H9 (cell line): ENCODE measurements around the gene PIEZO2. TPM values are rescaled to one million over a fixed set of nuclear protein-coding genes. Genes with fewer than 3 reads are reported as not detected.

Experiments
- DNase-seq: peaks from one replicate; pipeline ENCODE4 v3.0.0-alpha.2; 2017
- H2AFZ ChIP-seq: one replicate; pipeline ENCODE4 v1.6.1; 2013; ENCODE audit warnings: mild to moderate bottlenecking, low read length, control low read depth, moderate library complexity
- H2AK5ac ChIP-seq: 2 replicates; pipeline ENCODE4 v1.6.1; 2013; ENCODE audit warnings: low read length, control low read depth, mixed read lengths; ENCODE audit not compliant: insufficient read length
- H2BK120ac ChIP-seq: one replicate; pipeline ENCODE4 v1.6.1; 2013; ENCODE audit warnings: low read depth, mild to moderate bottlenecking, low read length, control low read depth, inconsistent platforms; ENCODE audit not compliant: poor library complexity, severe bottlenecking
- H2BK12ac ChIP-seq: 2 replicates; pipeline ENCODE4 v1.6.1; 2013; ENCODE audit warnings: low read length, control low read depth, mixed read lengths, low read depth; ENCODE audit not compliant: insufficient read length
- H2BK15ac ChIP-seq: 2 replicates; pipeline ENCODE4 v1.6.1; 2013; ENCODE audit warnings: low read depth, low read length, control low read depth
- H2BK20ac ChIP-seq: one replicate; pipeline ENCODE4 v1.6.1; 2013; ENCODE audit warnings: low read depth, mild to moderate bottlenecking, low read length, control low read depth, inconsistent platforms; ENCODE audit not compliant: poor library complexity, severe bottlenecking
- H2BK5ac ChIP-seq: 2 replicates; pipeline ENCODE4 v1.6.1; 2013; ENCODE audit warnings: low read length, control low read depth, mixed read lengths; ENCODE audit not compliant: insufficient read length
- H3K14ac ChIP-seq: 2 replicates; pipeline ENCODE4 v1.6.1; 2013; ENCODE audit warnings: low read length, control low read depth; ENCODE audit not compliant: insufficient read depth
- H3K18ac ChIP-seq: 2 replicates; pipeline ENCODE4 v1.6.1; 2013; ENCODE audit warnings: low read depth, mild to moderate bottlenecking, mixed read lengths, low read length, control low read depth; ENCODE audit not compliant: insufficient read length
- H3K23ac ChIP-seq: 2 replicates; pipeline ENCODE4 v1.6.1; 2013; ENCODE audit warnings: low read length, control low read depth, mixed read lengths, low read depth; ENCODE audit not compliant: insufficient read length
- H3K23me2 ChIP-seq: 2 replicates; pipeline ENCODE4 v1.6.1; 2013; ENCODE audit warnings: low read depth, mild to moderate bottlenecking, mixed read lengths, low read length, control low read depth; ENCODE audit not compliant: insufficient read length, poor library complexity, severe bottlenecking
- H3K27ac ChIP-seq: 2 replicates; pipeline ENCODE4 v1.5.1; 2013; ENCODE audit warnings: low read length, control low read depth, mixed read lengths, low read depth; ENCODE audit not compliant: insufficient read length
- H3K27me3 ChIP-seq: 2 replicates; pipeline ENCODE4 v1.6.1; 2013; ENCODE audit warnings: low read length, control low read depth, inconsistent platforms; ENCODE audit not compliant: insufficient read depth
- H3K4ac ChIP-seq: 2 replicates; pipeline ENCODE4 v1.6.1; 2013; ENCODE audit warnings: low read depth, mild to moderate bottlenecking, control low read depth, inconsistent platforms, low read length, moderate library complexity
- H3K4me1 ChIP-seq: 2 replicates; pipeline ENCODE4 v1.6.1; 2013; ENCODE audit warnings: low read length, control low read depth, inconsistent platforms; ENCODE audit not compliant: insufficient read depth
- H3K4me2 ChIP-seq: 2 replicates; pipeline ENCODE4 v1.6.1; 2013; ENCODE audit warnings: low read length, control low read depth, mixed read lengths; ENCODE audit not compliant: insufficient read length, insufficient read depth
- H3K56ac ChIP-seq: 2 replicates; pipeline ENCODE4 v1.6.1; 2013; ENCODE audit warnings: low read depth, mild to moderate bottlenecking, mixed read lengths, low read length, control low read depth; ENCODE audit not compliant: insufficient read length
- H3K79me1 ChIP-seq: 2 replicates; pipeline ENCODE4 v1.6.1; 2013; ENCODE audit warnings: low read depth, mild to moderate bottlenecking, moderate library complexity, low read length, control low read depth, inconsistent platforms; ENCODE audit not compliant: insufficient read depth, poor library complexity, severe bottlenecking
- H3K79me2 ChIP-seq: 2 replicates; pipeline ENCODE4 v1.6.1; 2013; ENCODE audit warnings: low read length, control low read depth, inconsistent platforms; ENCODE audit not compliant: insufficient read depth
- H3K9ac ChIP-seq: 2 replicates; pipeline ENCODE4 v1.6.1; 2013; ENCODE audit warnings: low read length, control low read depth, mixed read lengths; ENCODE audit not compliant: insufficient read length; ENCODE audit errors: extremely low read depth
- H3K9me3 ChIP-seq: one replicate; pipeline ENCODE4 v1.6.1; 2013; ENCODE audit warnings: low read depth, low read length, inconsistent platforms; ENCODE audit not compliant: control insufficient read depth
- H3T11ph ChIP-seq: one replicate; pipeline ENCODE4 v1.6.1; 2013; ENCODE audit warnings: mild to moderate bottlenecking, low read length, control low read depth, inconsistent platforms
- H4K20me1 ChIP-seq: one replicate; pipeline ENCODE4 v1.6.1; 2013; ENCODE audit not compliant: control insufficient read depth, insufficient read length, insufficient read depth
- H4K5ac ChIP-seq: 2 replicates; pipeline ENCODE4 v1.6.1; 2013; ENCODE audit warnings: low read depth, mild to moderate bottlenecking, mixed read lengths, low read length, control low read depth; ENCODE audit not compliant: insufficient read length
- H4K8ac ChIP-seq: replicated peaks from 2 replicates; pipeline ENCODE4 v1.6.1; 2013; ENCODE audit warnings: low read length, control low read depth, mixed read lengths, low read depth; ENCODE audit not compliant: insufficient read length
- H4K91ac ChIP-seq: 2 replicates; pipeline ENCODE4 v1.6.1; 2013; ENCODE audit warnings: low read depth, mild to moderate bottlenecking, moderate library complexity, mixed read lengths, low read length, control low read depth; ENCODE audit not compliant: insufficient read length
- H3K27ac Mint-ChIP-seq, 3 experiments: 2 replicates in 2 of 3; 3 replicates in 1 of 3; pipeline ENCODE4 v1.8.0; 2020 to 2021; ENCODE audit warnings: mixed read lengths in 3 of 3, mild to moderate bottlenecking in 1 of 3, moderate library complexity in 1 of 3
- H3K27me3 Mint-ChIP-seq: 2 replicates; pipeline ENCODE4 v1.8.0; 2021; ENCODE audit warnings: low read depth, mild to moderate bottlenecking, moderate library complexity, mixed read lengths
- H3K36me3 Mint-ChIP-seq, 3 experiments: 2 replicates in 2 of 3; 3 replicates in 1 of 3; pipeline ENCODE4 v1.8.0; 2020 to 2021; ENCODE audit warnings: low read depth in 3 of 3, mixed read lengths in 3 of 3; ENCODE audit not compliant: insufficient read depth in 1 of 3
- H3K4me1 Mint-ChIP-seq, 2 experiments: 2 replicates each; pipeline ENCODE4 v1.8.0; 2020; ENCODE audit warnings: mixed read lengths in 2 of 2
- H3K4me3 Mint-ChIP-seq, 2 experiments: 2 replicates in 1 of 2; 3 replicates in 1 of 2; pipeline ENCODE4 v1.8.0; 2020 to 2021; ENCODE audit warnings: mild to moderate bottlenecking in 2 of 2, mixed read lengths in 2 of 2, moderate library complexity in 1 of 2
- H3K9me3 Mint-ChIP-seq, 2 experiments: 2 replicates in 1 of 2; 3 replicates in 1 of 2; pipeline ENCODE4 v1.8.0; 2020; ENCODE audit warnings: mild to moderate bottlenecking in 2 of 2, mixed read lengths in 2 of 2, moderate library complexity in 1 of 2
- WGBS: extraction: QIAGEN DNeasy Blood & Tissue Kit; methylation state at CpG from one replicate; pipeline ENCODE4 v1.1.7; 2013; ENCODE audit warnings: missing lambda C conversion rate, low lambda C conversion rate, mixed read lengths; ENCODE audit not compliant: insufficient read length; ENCODE audit errors: extremely low coverage; 5-methylcytosine and 5-hydroxymethylcytosine counted together
- total RNA-seq: library from RNA; stranded (reverse); gene quantifications from 2 replicates; pipeline ENCODE4 v1.2.1, GENCODE V29; 2021
- TF ChIP-seq, protein P1 (sequence below): fragments of 200-600 bp; sonication (generic); conservative IDR thresholded peaks from 3 replicates; pipeline ENCODE4 v1.8.0; 2021; ENCODE audit warnings: antibody characterized with exemption, mild to moderate bottlenecking

PIEZO2 gene
- total RNA-seq, 1 experiment from 2014 or later = 3.9 TPM

DNA sequence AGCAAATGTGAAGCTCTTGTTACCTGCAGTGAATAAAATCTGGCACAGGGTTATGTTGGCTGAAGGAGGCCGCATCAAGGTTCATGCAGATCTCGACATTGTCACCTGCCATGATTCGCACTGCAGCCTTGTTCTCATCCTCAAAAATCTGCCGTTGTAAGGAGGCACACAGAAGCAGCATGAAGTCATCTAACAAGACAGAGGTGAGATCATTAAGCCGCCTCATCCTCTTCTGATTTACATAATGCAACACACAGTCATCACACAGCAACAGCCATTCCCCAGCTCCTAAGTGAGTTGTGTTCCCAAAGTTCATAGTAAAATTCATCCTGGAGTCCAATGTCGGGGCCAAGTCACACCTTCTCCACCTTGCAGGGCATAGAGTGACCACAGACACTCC lies 391.4 kb downstream of the PIEZO2 start:
- whole genome bisulfite sequencing = no CpG with 5 or more reads among the region's 6 CpGs
- no peak overlapping the region for H3K27ac ChIP-seq
- DNase-seq = no peak
- H2AK5ac ChIP-seq = no peak overlapping the region
- no peaks in the 10 kb centered on the region for H3K4me1 Mint-ChIP-seq
- H3K9me3 ChIP-seq = no peaks in the 10 kb centered on the region
- TF ChIP-seq, protein P1, sequence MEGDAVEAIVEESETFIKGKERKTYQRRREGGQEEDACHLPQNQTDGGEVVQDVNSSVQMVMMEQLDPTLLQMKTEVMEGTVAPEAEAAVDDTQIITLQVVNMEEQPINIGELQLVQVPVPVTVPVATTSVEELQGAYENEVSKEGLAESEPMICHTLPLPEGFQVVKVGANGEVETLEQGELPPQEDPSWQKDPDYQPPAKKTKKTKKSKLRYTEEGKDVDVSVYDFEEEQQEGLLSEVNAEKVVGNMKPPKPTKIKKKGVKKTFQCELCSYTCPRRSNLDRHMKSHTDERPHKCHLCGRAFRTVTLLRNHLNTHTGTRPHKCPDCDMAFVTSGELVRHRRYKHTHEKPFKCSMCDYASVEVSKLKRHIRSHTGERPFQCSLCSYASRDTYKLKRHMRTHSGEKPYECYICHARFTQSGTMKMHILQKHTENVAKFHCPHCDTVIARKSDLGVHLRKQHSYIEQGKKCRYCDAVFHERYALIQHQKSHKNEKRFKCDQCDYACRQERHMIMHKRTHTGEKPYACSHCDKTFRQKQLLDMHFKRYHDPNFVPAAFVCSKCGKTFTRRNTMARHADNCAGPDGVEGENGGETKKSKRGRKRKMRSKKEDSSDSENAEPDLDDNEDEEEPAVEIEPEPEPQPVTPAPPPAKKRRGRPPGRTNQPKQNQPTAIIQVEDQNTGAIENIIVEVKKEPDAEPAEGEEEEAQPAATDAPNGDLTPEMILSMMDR = no peak
- H3K4me1 ChIP-seq = no peaks in the 10 kb centered on the region
- no peaks in the 10 kb centered on the region for H3K23me2 ChIP-seq
- H4K5ac ChIP-seq = no peak overlapping the region
- H3K23ac ChIP-seq = no peak overlapping the region
- H3K4me3 Mint-ChIP-seq = no peak overlapping the region
- H3K14ac ChIP-seq = no peak overlapping the region
- no peak overlapping the region for H3K9ac ChIP-seq
- no peak overlapping the region for H3K27ac Mint-ChIP-seq
- H2BK5ac ChIP-seq = no peak overlapping the region
- no peak overlapping the region for H3K18ac ChIP-seq
- H4K8ac ChIP-seq = no peak overlapping the region
- no peaks in the 10 kb centered on the region for H3K9me3 Mint-ChIP-seq
- no peaks in the 10 kb centered on the region for H3K79me1 ChIP-seq
- no peak overlapping the region for H2BK20ac ChIP-seq
- no peak overlapping the region for H2BK15ac ChIP-seq
- no peaks in the 10 kb centered on the region for H3K79me2 ChIP-seq
- no peak overlapping the region for H3T11ph ChIP-seq
- H3K27me3 ChIP-seq = no peaks in the 10 kb centered on the region
- no peaks in the 10 kb centered on the region for H3K27me3 Mint-ChIP-seq
- H3K4me2 ChIP-seq = no peak overlapping the region
- no peak overlapping the region for H2AFZ ChIP-seq
- peaks cover 0 to 10% (median 0%) of the 10 kb centered on the region in 3 experiments; a peak in 3 of 7 replicates for H3K36me3 Mint-ChIP-seq
- H3K56ac ChIP-seq = no peak overlapping the region
- no peak overlapping the region for H3K4ac ChIP-seq
- no peak overlapping the region for H2BK120ac ChIP-seq
- H4K20me1 ChIP-seq = no peaks in the 10 kb centered on the region
- H2BK12ac ChIP-seq = no peak overlapping the region
- H4K91ac ChIP-seq = no peak overlapping the region
